H1 (cell line): Measurements from ENCODE around the gene BRIP1. TPM values are rescaled to one million over a fixed set of nuclear protein-coding genes. Genes with fewer than 3 reads are reported as not detected.

Experiments
- JUND ChIP-seq: IDR thresholded peaks from 2 replicates; pipeline ENCODE4 v1.6.1; 2011; ENCODE audit warnings: mild to moderate bottlenecking, improper control_type of control experiment, low read length
- POLR2A ChIP-seq, 2 experiments: IDR thresholded peaks; 1 replicate in 1 of 2; 2 replicates in 1 of 2; pipeline ENCODE4 v1.6.1; 2011; ENCODE audit warnings: low read depth in 2 of 2, low read length in 2 of 2, mild to moderate bottlenecking in 2 of 2; ENCODE audit errors: control extremely low read depth in 1 of 2
- RXRA ChIP-seq: IDR thresholded peaks from 2 replicates; pipeline ENCODE4 v1.6.1; 2011; ENCODE audit warnings: low read depth, mild to moderate bottlenecking, low read length, moderate library complexity; ENCODE audit not compliant: insufficient read depth
- SUZ12 ChIP-seq: fragments of 200-600 bp; sonication (generic); IDR thresholded peaks from 2 replicates; pipeline ENCODE4 v1.6.1; 2012; ENCODE audit warnings: mild to moderate bottlenecking, inconsistent platforms, low read length, moderate library complexity, mixed read lengths
- polyA plus RNA-seq, 7 experiments: library from polyadenylated mRNA; depleted of rRNA in 3 of 7; stranded (reverse) in 5 of 7; unstranded in 2 of 7; fragments of >200 nt in 5 of 7; fragments of 200-250 nt in 2 of 7; gene quantifications; 1 replicate in 5 of 7; 2 replicates in 1 of 7; 4 replicates in 1 of 7; pipeline versions ENCODE4 v1.2.1 to v1.2.3, GENCODE V29; 2011 to 2013; ENCODE audit warnings: missing spikeins in 2 of 7, mixed read lengths in 2 of 7
- total RNA-seq: library from RNA; stranded (reverse); fragmentation: NEBNext Ultra II Directional; extraction: Animal tissue kit (Norgen Biotek cat#: 25700); gene quantifications from 2 replicates; pipeline ENCODE4 v1.2.1, GENCODE V29; 2021
- TF ChIP-seq, protein P1 (sequence below), 3 experiments: IDR thresholded peaks; 1 replicate in 2 of 3; 2 replicates in 1 of 3; pipeline versions ENCODE4 v1.5.1 to v1.6.1; 2011; ENCODE audit warnings: low read length in 3 of 3, mild to moderate bottlenecking in 3 of 3, inconsistent platforms in 2 of 3, low read depth in 1 of 3, moderate library complexity in 1 of 3; ENCODE audit not compliant: insufficient read depth in 1 of 3; ENCODE audit errors: control extremely low read depth in 1 of 3

The BRIP1 gene
- total and polyA plus RNA-seq, 2 of the 8 experiments (the other 6 are each of a cell fraction or from before 2014, with no cell fraction given) = 5.8 to 19.2 TPM

DNA sequence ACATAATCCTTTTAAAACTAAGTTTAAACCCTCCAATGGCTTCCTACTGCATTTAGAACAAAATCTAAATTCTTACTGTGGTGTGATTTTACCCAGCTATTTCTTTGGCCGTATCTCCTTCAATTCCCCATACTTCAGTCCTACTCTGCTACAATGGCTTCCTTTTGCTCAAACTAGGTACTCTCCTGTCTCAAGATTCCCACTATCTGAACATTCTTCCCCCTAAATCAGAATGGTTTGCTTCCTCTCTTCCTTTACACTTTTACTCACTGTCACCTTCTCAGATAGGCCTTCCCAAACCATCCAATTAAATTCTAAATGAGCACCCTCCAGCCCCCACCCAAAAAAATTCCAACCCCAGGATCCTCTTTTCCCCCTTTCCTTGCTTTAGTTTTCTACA is 109.2 kb downstream of the BRIP1 start (continued):
- TF ChIP-seq JUND (no peak), SUZ12 (no peak), POLR2A (IDR thresholded peaks at IDR 0.05; ENCODE audit: control extremely low read depth in 1 of 2, low read depth in 2 of 2, low read length in 2 of 2) (no peak), RXRA (no peak)
- TF ChIP-seq, protein P1, sequence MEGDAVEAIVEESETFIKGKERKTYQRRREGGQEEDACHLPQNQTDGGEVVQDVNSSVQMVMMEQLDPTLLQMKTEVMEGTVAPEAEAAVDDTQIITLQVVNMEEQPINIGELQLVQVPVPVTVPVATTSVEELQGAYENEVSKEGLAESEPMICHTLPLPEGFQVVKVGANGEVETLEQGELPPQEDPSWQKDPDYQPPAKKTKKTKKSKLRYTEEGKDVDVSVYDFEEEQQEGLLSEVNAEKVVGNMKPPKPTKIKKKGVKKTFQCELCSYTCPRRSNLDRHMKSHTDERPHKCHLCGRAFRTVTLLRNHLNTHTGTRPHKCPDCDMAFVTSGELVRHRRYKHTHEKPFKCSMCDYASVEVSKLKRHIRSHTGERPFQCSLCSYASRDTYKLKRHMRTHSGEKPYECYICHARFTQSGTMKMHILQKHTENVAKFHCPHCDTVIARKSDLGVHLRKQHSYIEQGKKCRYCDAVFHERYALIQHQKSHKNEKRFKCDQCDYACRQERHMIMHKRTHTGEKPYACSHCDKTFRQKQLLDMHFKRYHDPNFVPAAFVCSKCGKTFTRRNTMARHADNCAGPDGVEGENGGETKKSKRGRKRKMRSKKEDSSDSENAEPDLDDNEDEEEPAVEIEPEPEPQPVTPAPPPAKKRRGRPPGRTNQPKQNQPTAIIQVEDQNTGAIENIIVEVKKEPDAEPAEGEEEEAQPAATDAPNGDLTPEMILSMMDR (IDR thresholded peaks at IDR 0.05; ENCODE audit: control extremely low read depth in 1 of 3, insufficient read depth in 1 of 3, low read depth in 1 of 3, low read length in 3 of 3) = no peak
